Liver (tissue), 3 donors: ENCODE data around the gene MOV10L1.

ENCODE experiments used
- ATF3 ChIP-seq: IDR thresholded peaks from 2 replicates; pipeline ENCODE4 v1.6.1; 2016; ENCODE audit warnings: antibody characterized with exemption
- JUND ChIP-seq, 2 donors: IDR thresholded peaks; 2 replicates each; pipeline ENCODE4 v1.6.1; 2016; ENCODE audit warnings: antibody characterized with exemption in 2 of 2
- REST ChIP-seq: IDR thresholded peaks from 2 replicates; pipeline ENCODE4 v1.6.1; 2016; ENCODE audit warnings: antibody characterized with exemption, mild to moderate bottlenecking
- TAF1 ChIP-seq: conservative IDR thresholded peaks from 2 replicates; pipeline ENCODE4 v1.6.1; 2016; ENCODE audit warnings: antibody characterized with exemption, mild to moderate bottlenecking
- TF ChIP-seq, protein P1 (sequence below): IDR thresholded peaks from 2 replicates; pipeline ENCODE4 v1.6.1; 2016; ENCODE audit warnings: antibody characterized with exemption
- TF ChIP-seq, protein P2 (sequence below): fragments of 150-350 bp; IDR thresholded peaks from 2 replicates; pipeline ENCODE4 v1.5.1; 2017; ENCODE audit warnings: improper control_type of control experiment, low read depth, low read length; ENCODE audit not compliant: missing input control
- donor health status: healthy.
- donor health status: healthy.

DNA sequence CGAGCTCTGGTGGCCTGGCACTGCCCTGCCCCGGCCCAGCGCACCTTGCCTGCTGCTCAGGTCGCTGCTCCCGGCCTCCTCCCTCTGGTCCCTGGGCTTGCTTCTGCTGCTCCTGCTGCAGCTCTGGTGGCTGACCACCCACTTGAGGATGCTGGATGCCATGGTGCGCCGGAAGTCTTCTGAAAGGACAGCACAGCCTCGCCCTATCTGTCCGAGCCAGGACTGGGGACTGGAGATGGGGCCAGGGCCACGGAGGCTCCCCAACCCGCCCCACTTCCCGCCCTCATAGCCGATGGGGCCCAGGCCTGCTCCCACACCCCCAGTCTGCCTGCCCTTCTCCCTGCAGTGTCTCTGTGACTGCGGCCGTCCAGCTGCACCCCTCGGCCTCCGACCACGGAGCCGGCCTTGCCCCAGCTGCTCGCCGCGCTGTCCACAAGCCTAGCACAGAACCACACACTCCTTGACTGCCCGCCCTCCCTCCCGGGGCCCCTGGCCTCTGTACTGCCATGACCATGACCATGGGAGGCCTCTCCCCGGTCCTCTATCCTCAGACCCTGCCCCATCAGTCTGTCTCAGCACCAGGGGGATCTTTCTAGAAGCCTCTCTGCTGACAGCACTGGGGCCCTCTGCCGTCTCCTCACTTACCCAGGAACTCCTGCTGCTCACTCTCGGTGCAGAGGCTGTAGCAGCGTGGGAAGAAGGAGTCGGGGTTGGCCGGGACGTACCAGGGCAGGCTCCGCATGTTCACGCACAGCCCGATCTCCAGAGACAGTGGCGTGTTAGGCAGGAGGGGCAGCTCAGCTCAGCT lies 44.4 kb upstream of the MOV10L1 start:
- TF ChIP-seq REST = no peak
- TF ChIP-seq, protein P1, sequence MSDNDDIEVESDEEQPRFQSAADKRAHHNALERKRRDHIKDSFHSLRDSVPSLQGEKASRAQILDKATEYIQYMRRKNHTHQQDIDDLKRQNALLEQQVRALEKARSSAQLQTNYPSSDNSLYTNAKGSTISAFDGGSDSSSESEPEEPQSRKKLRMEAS = no peak
- TF ChIP-seq, protein P2, sequence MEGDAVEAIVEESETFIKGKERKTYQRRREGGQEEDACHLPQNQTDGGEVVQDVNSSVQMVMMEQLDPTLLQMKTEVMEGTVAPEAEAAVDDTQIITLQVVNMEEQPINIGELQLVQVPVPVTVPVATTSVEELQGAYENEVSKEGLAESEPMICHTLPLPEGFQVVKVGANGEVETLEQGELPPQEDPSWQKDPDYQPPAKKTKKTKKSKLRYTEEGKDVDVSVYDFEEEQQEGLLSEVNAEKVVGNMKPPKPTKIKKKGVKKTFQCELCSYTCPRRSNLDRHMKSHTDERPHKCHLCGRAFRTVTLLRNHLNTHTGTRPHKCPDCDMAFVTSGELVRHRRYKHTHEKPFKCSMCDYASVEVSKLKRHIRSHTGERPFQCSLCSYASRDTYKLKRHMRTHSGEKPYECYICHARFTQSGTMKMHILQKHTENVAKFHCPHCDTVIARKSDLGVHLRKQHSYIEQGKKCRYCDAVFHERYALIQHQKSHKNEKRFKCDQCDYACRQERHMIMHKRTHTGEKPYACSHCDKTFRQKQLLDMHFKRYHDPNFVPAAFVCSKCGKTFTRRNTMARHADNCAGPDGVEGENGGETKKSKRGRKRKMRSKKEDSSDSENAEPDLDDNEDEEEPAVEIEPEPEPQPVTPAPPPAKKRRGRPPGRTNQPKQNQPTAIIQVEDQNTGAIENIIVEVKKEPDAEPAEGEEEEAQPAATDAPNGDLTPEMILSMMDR = no peak
- no peak for TF ChIP-seq ATF3
- no peak for TF ChIP-seq TAF1
- TF ChIP-seq JUND (IDR thresholded peaks at IDR 0.05) = no peak
